K562 (cell line): ENCODE measurements around the gene CDKN2B. TPM values are rescaled to one million over a fixed set of nuclear protein-coding genes. Genes with fewer than 3 reads are reported as not detected.

Experiments used
- ATAC-seq: fragments of 200-7000 bp; cut with Tn5 transposase; 3 replicates; pipeline ENCODE4 v1.9.1; 2020; ENCODE audit warnings: moderate library complexity
- BruUV-seq: library from RNA; stranded (reverse); fragments of 400-500 nt; replicated peaks from 2 replicates; lab custom pipeline; 2021; lab: Mats Ljungman, UMichigan
- CTCF ChIA-PET: fragments of 300-600 bp; formaldehyde crosslinking; extraction: SDS; loops from one replicate; lab custom pipeline; 2021; ENCODE audit warnings: low intra/inter-chr PET ratio; lab: Yijun Ruan, JAX
- POLR2A ChIA-PET: fragments of 300-600, 350-650 bp; sonication (Branson Sonifier 250); formaldehyde crosslinking; extraction: SDS; loops from one replicate; lab custom pipeline; 2021; ENCODE audit warnings: antibody characterized with exemption, inconsistent platforms; lab: Yijun Ruan, JAX
- DNase-seq, 4 experiments: peaks; one replicate each; pipeline versions ENCODE4 v3.0.0 to v3.0.0-alpha.2; 2011 to 2018; ENCODE audit warnings: low spot score in 3 of 4, mixed read lengths in 3 of 4; ENCODE audit errors: extremely low read depth in 1 of 4
- FAIRE-seq: peaks from 2 replicates; lab custom pipeline; 2011; peaks lifted over from hg19 to GRCh38; lab: Jason Lieb, UNC
- H2AFZ ChIP-seq: 2 replicates; pipeline ENCODE4 v1.6.0; 2011; ENCODE audit warnings: low read depth, low read length, control low read depth, inconsistent platforms
- H3K27ac ChIP-seq: fragments of 200-600 bp; 3 replicates; pipeline ENCODE4 v1.8.0; 2011; ENCODE audit warnings: low read depth, mild to moderate bottlenecking, control low read depth, inconsistent platforms, low read length, moderate library complexity, mixed read lengths; ENCODE audit errors: extremely low read depth
- H3K27me3 ChIP-seq, 2 experiments: fragments of 300-600 bp in 1 of 2; 2 replicates in 1 of 2; 3 replicates in 1 of 2; pipeline versions ENCODE4 v1.6.0 to v1.8.0; 2011; ENCODE audit warnings: inconsistent platforms in 2 of 2, low read length in 2 of 2, mild to moderate bottlenecking in 1 of 2, mixed read lengths in 1 of 2, moderate library complexity in 1 of 2; ENCODE audit not compliant: control insufficient read depth in 2 of 2, insufficient read depth in 2 of 2
- H3K36me3 ChIP-seq: fragments of 300-600 bp; 3 replicates; pipeline ENCODE4 v1.8.0; 2011; ENCODE audit warnings: mild to moderate bottlenecking, low read length, inconsistent platforms; ENCODE audit not compliant: control insufficient read depth, insufficient read depth
- H3K4me1 ChIP-seq, 2 experiments: fragments of 200-600 bp in 1 of 2; replicated peaks in 1 of 2; 2 replicates in 1 of 2; 3 replicates in 1 of 2; pipeline versions ENCODE4 v1.5.1 to v1.8.0; 2011; ENCODE audit warnings: inconsistent platforms in 2 of 2, low read length in 2 of 2, mild to moderate bottlenecking in 1 of 2, mixed read lengths in 1 of 2, moderate library complexity in 1 of 2; ENCODE audit not compliant: control insufficient read depth in 2 of 2, insufficient read depth in 2 of 2
- H3K4me2 ChIP-seq: 2 replicates; pipeline ENCODE4 v1.6.1; 2011; ENCODE audit warnings: low read length, control low read depth, inconsistent platforms, mixed read lengths; ENCODE audit not compliant: insufficient read depth
- H3K4me3 ChIP-seq: fragments of 200-600 bp; sonication (generic), shearing (Covaris generic); 2 replicates; pipeline ENCODE4 v1.5.1; 2016; ENCODE audit warnings: control low read depth, inconsistent platforms
- H3K79me2 ChIP-seq: fragments of 200-600 bp; 3 replicates; pipeline ENCODE4 v1.8.0; 2011; ENCODE audit warnings: low read length, inconsistent platforms; ENCODE audit not compliant: control insufficient read depth, insufficient read depth
- H3K9ac ChIP-seq, 2 experiments: 2 replicates each; pipeline versions ENCODE4 v1.6.0 to v1.6.1; 2011; ENCODE audit warnings: low read depth in 2 of 2, low read length in 2 of 2, control low read depth in 1 of 2, inconsistent platforms in 1 of 2, mild to moderate bottlenecking in 1 of 2, mixed read lengths in 1 of 2; ENCODE audit not compliant: insufficient read depth in 1 of 2
- H3K9me1 ChIP-seq: one replicate; pipeline ENCODE4 v1.6.0; 2011; ENCODE audit warnings: inconsistent platforms, mild to moderate bottlenecking, low read length, moderate library complexity; ENCODE audit not compliant: control insufficient read depth, insufficient read depth
- H3K9me3 ChIP-seq: replicated peaks from 2 replicates; pipeline ENCODE4 v1.5.1; 2011; ENCODE audit warnings: low read depth, low read length, inconsistent platforms; ENCODE audit not compliant: control insufficient read depth, insufficient read depth
- H4K20me1 ChIP-seq: replicated peaks from 2 replicates; pipeline ENCODE4 v1.6.1; 2011; ENCODE audit warnings: low read length, inconsistent platforms, mixed read lengths; ENCODE audit not compliant: control insufficient read depth, insufficient read depth
- AFF4 ChIP-seq: sonication (generic); formaldehyde crosslinking; IDR thresholded peaks from 2 replicates; pipeline ENCODE4 v1.8.0; 2023; ENCODE audit warnings: mild to moderate bottlenecking, missing genetic modification reagents
- ESRRA ChIP-seq: fragments of 450-650 bp; IDR thresholded peaks from 2 replicates; pipeline ENCODE4 v1.6.1; 2014; ENCODE audit warnings: low read depth, mild to moderate bottlenecking, moderate library complexity, borderline replicate concordance
- MLLT1 ChIP-seq, 2 experiments: fragments of 450-650 bp; IDR thresholded peaks; 2 replicates each; pipeline ENCODE4 v1.6.1; 2016
- SMAD3 ChIP-seq: fragments of 450-650 bp; formaldehyde crosslinking; conservative IDR thresholded peaks from 2 replicates; pipeline ENCODE4 v1.4.0; 2020; ENCODE audit warnings: mild to moderate bottlenecking
- TAF1 ChIP-seq: IDR thresholded peaks from 2 replicates; pipeline ENCODE4 v1.6.1; 2011; ENCODE audit warnings: mild to moderate bottlenecking, low read length, moderate library complexity; ENCODE audit not compliant: insufficient read depth, control insufficient read depth, severe bottlenecking; ENCODE audit errors: extremely low read depth
- TAF9B ChIP-seq: fragments of 450-650 bp; IDR thresholded peaks from 2 replicates; pipeline ENCODE4 v1.6.1; 2018; ENCODE audit warnings: mild to moderate bottlenecking; ENCODE audit not compliant: partially characterized antibody
- TFAM ChIP-seq: fragments of 250-450 bp; sonication (Bioruptor Pico); conservative IDR thresholded peaks from 2 replicates; pipeline ENCODE4 v1.5.0; 2021; ENCODE audit warnings: mild to moderate bottlenecking, moderate library complexity
- ZNF277 ChIP-seq: fragments of 250-450 bp; sonication (Bioruptor Pico); IDR thresholded peaks from 2 replicates; pipeline ENCODE4 v1.8.0; 2022; ENCODE audit warnings: inconsistent platforms, mild to moderate bottlenecking, moderate library complexity, borderline replicate concordance
- ZNF282 ChIP-seq: sonication (generic); formaldehyde crosslinking; IDR thresholded peaks from 2 replicates; pipeline ENCODE4 v1.8.1; 2023; ENCODE audit warnings: missing genetic modification reagents
- ZNF75A ChIP-seq: fragments of 450-650 bp; formaldehyde crosslinking; IDR thresholded peaks from 2 replicates; pipeline ENCODE4 v1.4.0; 2020; ENCODE audit warnings: mild to moderate bottlenecking
- whole genome bisulfite sequencing: fragments of 100-300 bp; shearing (Covaris generic); methylation state at CpG from one replicate; pipeline ENCODE4 v1.1.6; 2016; ENCODE audit warnings: low coverage, mixed read lengths; ENCODE audit not compliant: insufficient coverage; ENCODE audit errors: missing lambda C conversion rate; 5-methylcytosine and 5-hydroxymethylcytosine counted together
- in situ Hi-C: fragments of 300-500 bp; cut with MboI; formaldehyde crosslinking; loops from 4 replicates; pipeline ENCODE4 v1.15.0; 2018; ENCODE audit warnings: inconsistent platforms, mixed read lengths
- intact Hi-C: fragments of 100-400 bp; cut with micrococcal nuclease; formaldehyde crosslinking; loops from 2 replicates; pipeline ENCODE4 v1.14.2; 2022
- polyA plus RNA-seq, 8 experiments: library from polyadenylated mRNA; depleted of rRNA in 4 of 8; stranded (reverse) in 5 of 8; unstranded in 3 of 8; fragments of >200 nt; fragmentation: Nextera tagmentation in 2 of 8; fragmentation: Illumina TruSeq in 1 of 8; extraction: Ambion mirVana in 2 of 8; extraction: Trizol in 1 of 8; gene quantifications; 2 replicates each; pipeline versions ENCODE4 v1.2.1 to v1.2.3, GENCODE V29; 2011 to 2014; ENCODE audit warnings: inconsistent platforms in 1 of 8, missing spikeins in 1 of 8
- total RNA-seq, 7 experiments: library from RNA; depleted of rRNA in 6 of 7; stranded (reverse); fragments of >200 nt in 6 of 7; fragmentation: Illumina TruSeq in 2 of 7; extraction: Trizol in 2 of 7; gene quantifications; 2 replicates each; pipeline versions ENCODE4 v1.2.1 to v1.2.3, GENCODE V29; 2011 to 2021; ENCODE audit warnings: low replicate concordance in 1 of 7

The CDKN2B gene
- total and polyA plus RNA-seq, 9 of the 15 experiments (the other 6 are each of a cell fraction or from before 2014, with no cell fraction given): not detected

GRCh38 chr9:21994556-21995005 is 14.5 kb downstream of the CDKN2B start, which contains the start of gene CDKN2B-AS1:
TSS of gene CDKN2B-AS1 (plus strand) at chr9:21994791.
- Histone ChIP-seq H3K4me3 (no peak within 1 kb of the TSS), H3K9ac (no peak within 1 kb of the TSS), H3K27me3 (no peaks in the 10 kb centered on the region), H3K36me3 (no peaks in the 10 kb centered on the region), H3K9me1 (no peaks in the 10 kb centered on the region), H3K4me2 (no peak within 1 kb of the TSS), H2AFZ (no peak within 1 kb of the TSS), H3K9me3 (no peaks in the 10 kb centered on the region), H3K4me1 (no peaks in the 10 kb centered on the region), H4K20me1 (no peaks in the 10 kb centered on the region), H3K79me2 (no peaks in the 10 kb centered on the region), H3K27ac (no peak within 1 kb of the TSS)
- CTCF ChIA-PET: no interaction called here
- FAIRE-seq (no peak), DNase-seq (no peak), ATAC-seq (no peak)
- in situ Hi-C loops: no loop called here
- no CpG with 5 or more reads among the region's 43 CpGs for WGBS
- intact Hi-C loops: no loop called here
- TF ChIP-seq ESRRA (no peak), TAF1 (no peak), TFAM (CRISPR knock-in tag) (no peak), TAF9B (no peak), ZNF282 (CRISPR knock-in tag) (no peak), ZNF75A (CRISPR knock-in tag) (no peak), AFF4 (CRISPR knock-in tag) (no peak), ZNF277 (CRISPR knock-in tag) (no peak), SMAD3 (no peak), MLLT1 (IDR thresholded peaks at IDR 0.05) (no peak)
- POLR2A ChIA-PET: no interaction called here
- BruUV-seq: no TSS peak
